Spleen (tissue), 7 donors: Measurements from ENCODE around the gene OR52B4.
"Not testable (repeated sequence)": the region's sequence is repeated elsewhere in the genome, so short reads cannot be mapped to it uniquely, and the experiment has no call there.

Experiments used
- POLR2AphosphoS5 ChIP-seq, 3 donors: sonication (generic); formaldehyde crosslinking; IDR thresholded peaks; one replicate each; pipeline ENCODE4 v1.5.1; 2017; ENCODE audit warnings: antibody characterized with exemption in 3 of 3
- TF ChIP-seq, protein P1 (sequence below), 11 experiments: fragments of 200-600 bp in 7 of 11; fragments of 450-650 bp in 4 of 11; sonication (generic) in 4 of 11; IDR thresholded peaks in 8 of 11; conservative IDR thresholded peaks in 3 of 11; 1 replicate in 7 of 11; 2 replicates in 4 of 11; pipeline versions ENCODE4 v1.4.0 to v1.8.0; 2016 to 2021; ENCODE audit warnings: antibody characterized with exemption in 11 of 11, inconsistent platforms in 4 of 11, mild to moderate bottlenecking in 1 of 11
- donor health status: DM: no; HTN: no; CAD: no; lungs with moderate emphysema.
- donor health status: DM: no; HTN: no; CAD: no.
- donor health status: DM: no; HTN: no; CAD: no.

DNA sequence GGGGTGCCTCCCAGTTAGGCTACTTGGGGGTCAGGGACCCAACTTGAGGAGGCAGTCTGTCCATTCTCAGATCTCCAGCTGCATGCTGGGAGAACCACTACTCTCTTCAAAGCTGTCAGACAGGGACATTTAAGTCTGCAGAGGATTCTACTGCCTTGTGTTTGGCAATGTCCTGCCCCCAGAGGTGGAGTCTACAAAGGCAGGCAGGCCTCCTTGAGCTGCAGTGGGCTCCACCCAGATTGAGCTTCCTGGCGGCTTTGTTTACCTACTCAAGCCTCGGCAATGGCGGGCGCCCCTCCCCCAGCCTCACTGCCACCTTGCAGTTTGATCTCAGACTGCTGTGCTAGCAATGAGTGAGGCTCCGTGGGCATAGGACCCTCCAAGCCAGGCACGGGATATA, 38.0 kb upstream of the OR52B4 start:
- TF ChIP-seq, protein P1, sequence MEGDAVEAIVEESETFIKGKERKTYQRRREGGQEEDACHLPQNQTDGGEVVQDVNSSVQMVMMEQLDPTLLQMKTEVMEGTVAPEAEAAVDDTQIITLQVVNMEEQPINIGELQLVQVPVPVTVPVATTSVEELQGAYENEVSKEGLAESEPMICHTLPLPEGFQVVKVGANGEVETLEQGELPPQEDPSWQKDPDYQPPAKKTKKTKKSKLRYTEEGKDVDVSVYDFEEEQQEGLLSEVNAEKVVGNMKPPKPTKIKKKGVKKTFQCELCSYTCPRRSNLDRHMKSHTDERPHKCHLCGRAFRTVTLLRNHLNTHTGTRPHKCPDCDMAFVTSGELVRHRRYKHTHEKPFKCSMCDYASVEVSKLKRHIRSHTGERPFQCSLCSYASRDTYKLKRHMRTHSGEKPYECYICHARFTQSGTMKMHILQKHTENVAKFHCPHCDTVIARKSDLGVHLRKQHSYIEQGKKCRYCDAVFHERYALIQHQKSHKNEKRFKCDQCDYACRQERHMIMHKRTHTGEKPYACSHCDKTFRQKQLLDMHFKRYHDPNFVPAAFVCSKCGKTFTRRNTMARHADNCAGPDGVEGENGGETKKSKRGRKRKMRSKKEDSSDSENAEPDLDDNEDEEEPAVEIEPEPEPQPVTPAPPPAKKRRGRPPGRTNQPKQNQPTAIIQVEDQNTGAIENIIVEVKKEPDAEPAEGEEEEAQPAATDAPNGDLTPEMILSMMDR (IDR thresholded peaks at IDR 0.05 in 8 of 11, conservative IDR thresholded peaks at IDR 0.05 in 3 of 11): not testable (repeated sequence)
- not testable (repeated sequence) for TF ChIP-seq POLR2AphosphoS5 (IDR thresholded peaks at IDR 0.05)
